Choroid plexus epithelial cell (primary cell): ENCODE data around the gene TMPRSS4.

ENCODE experiments used
- DNase-seq: peaks from one replicate; pipeline ENCODE4 v3.0.0-alpha.2; 2010; ENCODE audit warnings: low read depth
- H3K4me3 ChIP-seq: 2 replicates; pipeline ENCODE4 v1.5.1; 2011; ENCODE audit warnings: low read depth, mild to moderate bottlenecking, control low read depth, low read length, moderate library complexity
- CTCF ChIP-seq: conservative IDR thresholded peaks from 2 replicates; pipeline ENCODE4 v1.5.1; 2011; ENCODE audit warnings: low read depth, mild to moderate bottlenecking, control low read depth, inconsistent platforms, low read length, moderate library complexity

Gene TMPRSS4

GRCh38 chr11:118154641-118155040, 77.8 kb downstream of the TMPRSS4 start:
- DNase-seq = no peak
- TF ChIP-seq CTCF = no peak

DNA sequence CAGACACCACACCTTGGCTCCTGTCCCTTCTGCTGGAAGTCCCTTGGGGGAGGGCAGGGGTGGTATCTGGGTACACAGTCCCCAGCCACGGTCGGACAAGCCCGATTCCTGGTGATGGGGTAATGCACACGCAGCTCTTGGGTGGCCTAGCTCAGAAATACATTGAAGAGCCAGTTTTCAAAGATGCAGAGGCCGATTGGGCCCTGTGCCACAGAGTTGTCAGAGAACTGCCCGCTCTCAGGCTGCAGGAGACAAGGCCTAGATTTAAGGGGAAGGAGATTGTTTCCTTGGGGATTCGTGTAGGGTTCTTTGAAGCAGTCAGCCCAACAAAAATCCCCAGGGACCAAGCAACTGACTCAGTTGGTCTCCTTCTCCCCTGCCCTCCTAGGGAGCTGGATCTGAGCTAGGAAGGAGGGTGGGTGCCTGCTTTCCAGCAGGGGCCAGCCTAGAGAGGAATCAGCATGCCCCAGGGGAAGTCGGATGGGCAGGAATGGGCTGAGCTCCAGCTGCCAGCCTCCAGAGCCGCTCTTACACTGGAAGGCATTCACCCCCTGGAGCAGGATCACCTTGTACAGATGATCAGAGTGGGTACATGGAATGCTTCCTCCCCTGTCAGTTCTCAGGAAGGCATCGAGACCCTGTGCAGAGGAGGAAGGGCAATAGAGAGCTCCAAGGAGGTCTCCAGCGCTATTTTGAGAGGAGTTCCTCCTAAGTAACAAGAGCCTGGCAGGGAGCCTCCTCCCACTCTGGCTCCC, 79.1 kb downstream of the TMPRSS4 start:
- no peak for TF ChIP-seq CTCF
- no peak overlapping the region for H3K4me3 ChIP-seq
- DNase-seq = no peak

More at GRCh38 chr11:118154641-118155040, 77.8 kb downstream of the TMPRSS4 start:
- H3K4me3 ChIP-seq = no peak overlapping the region

DNA sequence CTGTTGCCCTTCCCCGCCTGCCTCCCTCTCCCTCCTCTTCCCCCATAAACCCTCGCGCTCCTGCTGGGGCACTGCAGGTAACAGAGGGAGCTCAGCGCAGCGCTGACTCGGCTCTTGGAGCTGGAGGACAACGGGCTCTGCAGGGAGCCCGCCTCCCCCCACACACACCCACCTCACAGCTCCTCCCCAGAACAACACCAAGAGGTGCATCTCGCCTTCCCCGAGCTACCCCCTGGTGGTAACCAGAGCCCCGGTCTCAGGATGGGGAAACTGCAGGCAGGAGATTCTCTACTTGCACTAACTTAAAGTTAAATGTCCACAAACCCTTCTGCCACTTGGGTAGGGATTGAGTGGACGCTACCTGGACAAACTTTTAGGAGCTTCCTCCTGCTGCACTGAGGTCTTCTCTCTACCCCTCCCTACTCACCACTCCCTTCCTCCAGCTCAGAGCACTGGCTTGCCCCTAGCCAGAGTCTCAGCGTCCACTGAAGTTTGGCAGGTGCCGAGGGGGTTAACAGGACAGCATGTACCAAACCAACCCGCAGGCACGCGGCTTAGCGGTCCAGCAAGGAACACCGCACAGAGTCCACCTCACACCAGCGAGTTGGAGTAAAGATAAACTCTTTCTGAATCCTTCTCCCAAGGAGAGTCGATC, 79.8 kb downstream of the TMPRSS4 start:
- no peak for DNase-seq
- H3K4me3 ChIP-seq = no peak overlapping the region
- no peak for TF ChIP-seq CTCF

DNA sequence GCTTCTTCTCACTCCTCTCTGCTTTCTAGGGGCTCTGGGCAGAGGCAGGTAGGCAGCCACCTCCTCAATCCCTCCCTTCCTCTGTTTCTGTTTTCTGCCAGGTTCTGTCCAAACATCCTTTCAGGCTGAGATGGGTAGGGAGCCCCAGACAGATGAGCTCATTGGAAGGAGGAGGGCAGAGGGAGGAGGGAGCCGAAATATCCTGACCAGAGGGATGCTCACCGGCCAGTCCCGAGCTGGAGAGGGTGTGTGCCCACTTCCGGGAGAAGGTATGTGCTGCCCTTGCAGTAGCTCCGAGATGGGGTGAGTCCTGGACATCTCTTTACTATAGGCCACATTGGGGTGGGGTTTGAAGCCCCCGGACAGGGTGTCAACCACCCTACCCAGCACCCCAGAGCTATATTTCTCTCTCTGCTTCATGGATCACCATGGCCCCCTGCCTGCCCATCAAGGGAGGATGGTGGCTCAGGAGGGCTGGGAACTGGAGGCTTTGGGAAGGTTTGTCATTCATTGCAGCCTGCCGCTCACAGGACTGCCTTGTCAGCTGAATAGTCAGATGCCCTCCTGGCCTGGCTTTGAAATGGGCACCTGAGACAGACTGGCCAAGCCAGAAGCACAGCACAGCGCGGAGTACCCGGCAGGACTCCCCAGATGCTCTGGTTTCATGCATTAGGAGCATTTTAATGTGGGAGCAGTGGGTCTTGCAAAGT, 80.5 kb downstream of the TMPRSS4 start:
- TF ChIP-seq CTCF = no peak

GRCh38 chr11:118161786-118162185, 84.9 kb downstream of the TMPRSS4 start:
- TF ChIP-seq CTCF = no peak
- H3K4me3 ChIP-seq = no peak overlapping the region
- no peak for DNase-seq

More for the DNA sequence above, 80.5 kb downstream of the TMPRSS4 start:
- H3K4me3 ChIP-seq = no peak overlapping the region
- DNase-seq = no peak

DNA sequence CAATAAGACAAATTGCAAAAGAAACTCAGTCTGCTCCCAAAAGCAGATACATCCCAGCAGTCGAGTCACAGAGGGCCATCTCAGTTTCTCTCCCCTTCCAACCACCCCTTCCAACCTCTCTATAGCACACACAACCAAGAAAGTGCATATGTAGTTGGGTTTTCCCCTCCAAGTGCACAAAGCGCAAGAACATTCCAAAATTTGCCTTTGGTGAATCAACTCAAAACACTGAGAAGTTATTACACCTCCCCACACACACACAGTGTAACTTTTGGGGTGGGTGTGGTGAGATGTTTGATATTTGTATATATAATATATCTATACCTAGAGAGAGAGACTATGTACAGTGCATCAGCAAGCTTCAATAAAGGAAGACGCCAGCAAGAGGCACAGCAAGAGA, 86.0 kb downstream of the TMPRSS4 start:
- no peak overlapping the region for H3K4me3 ChIP-seq
- DNase-seq = no peak
- TF ChIP-seq CTCF = no peak
